Endothelial cell of umbilical vein (primary cell): Measurements from ENCODE around the gene JPH2. TPM values are rescaled to one million over a fixed set of nuclear protein-coding genes. Genes with fewer than 3 reads are reported as not detected.

Experiments
- BruUV-seq: library from RNA; stranded (reverse); fragments of 400-500 nt; replicated peaks from 2 replicates; lab custom pipeline; 2021; lab: Mats Ljungman, UMichigan
- CTCF ChIA-PET: fragments of 300-600, 350-600 bp; sonication (Branson Sonifier 250); formaldehyde crosslinking; loops from one replicate; lab custom pipeline; 2021; ENCODE audit warnings: antibody characterized with exemption, inconsistent platforms; lab: Charles Lee
- POLR2A ChIA-PET: fragments of 300-600, 350-600 bp; sonication (Branson Sonifier 250); formaldehyde crosslinking; loops from one replicate; lab custom pipeline; 2021; ENCODE audit warnings: antibody characterized with exemption, inconsistent platforms; lab: Charles Lee
- DNase-seq: peaks from one replicate; pipeline ENCODE4 v3.0.0-alpha.2; 2011; ENCODE audit warnings: low read depth, low spot score
- FAIRE-seq: peaks from 2 replicates; lab custom pipeline; 2011; peaks lifted over from hg19 to GRCh38; lab: Jason Lieb, UNC
- H2AFZ ChIP-seq: 2 replicates; pipeline ENCODE4 v1.6.0; 2012; ENCODE audit warnings: low read depth, low read length, control low read depth, inconsistent platforms
- H3K27ac ChIP-seq: 2 replicates; pipeline ENCODE4 v1.5.1; 2011; ENCODE audit warnings: low read depth, mild to moderate bottlenecking, control low read depth, low read length, moderate library complexity; ENCODE audit not compliant: insufficient read depth
- H3K27me3 ChIP-seq, 2 experiments: 2 replicates each; pipeline versions ENCODE4 v1.6.0 to v1.6.1; 2011; ENCODE audit warnings: low read length in 2 of 2, mixed read lengths in 1 of 2; ENCODE audit not compliant: control insufficient read depth in 2 of 2, insufficient read depth in 2 of 2
- H3K36me3 ChIP-seq, 2 experiments: 2 replicates in 1 of 2; 3 replicates in 1 of 2; pipeline ENCODE4 v1.5.1; 2011; ENCODE audit warnings: low read length in 2 of 2, mild to moderate bottlenecking in 1 of 2, moderate library complexity in 1 of 2; ENCODE audit not compliant: control insufficient read depth in 2 of 2, insufficient read depth in 2 of 2; ENCODE audit errors: extremely low read depth in 1 of 2
- H3K4me1 ChIP-seq: 3 replicates; pipeline ENCODE4 v1.5.1; 2011; ENCODE audit warnings: mild to moderate bottlenecking, low read length; ENCODE audit not compliant: control insufficient read depth, insufficient read depth; ENCODE audit errors: extremely low read depth
- H3K4me2 ChIP-seq: 2 replicates; pipeline ENCODE4 v1.6.1; 2011; ENCODE audit warnings: low read length, control low read depth, mixed read lengths; ENCODE audit not compliant: insufficient read depth
- H3K4me3 ChIP-seq, 3 experiments: fragments of 200-600 bp in 1 of 3; sonication (generic), shearing (Covaris generic) in 1 of 3; replicated peaks in 1 of 3; 2 replicates each; pipeline ENCODE4 v1.5.1; 2011 to 2016; ENCODE audit warnings: control low read depth in 3 of 3, low read length in 3 of 3, mild to moderate bottlenecking in 2 of 3, inconsistent platforms in 1 of 3, low read depth in 1 of 3, moderate library complexity in 1 of 3; ENCODE audit not compliant: insufficient read depth in 1 of 3
- H3K79me2 ChIP-seq: 2 replicates; pipeline ENCODE4 v1.6.0; 2012; ENCODE audit warnings: low read length, inconsistent platforms; ENCODE audit not compliant: control insufficient read depth, insufficient read depth
- H3K9ac ChIP-seq: replicated peaks from 2 replicates; pipeline ENCODE3; 2011; ENCODE audit warnings: low read length, control low read depth; ENCODE audit not compliant: insufficient read depth; ENCODE audit errors: extremely low read depth
- H3K9me1 ChIP-seq: replicated peaks from 3 replicates; pipeline ENCODE4 v1.6.0; 2011; ENCODE audit warnings: mild to moderate bottlenecking, low read length; ENCODE audit not compliant: control insufficient read depth, insufficient read depth; ENCODE audit errors: extremely low read depth
- H3K9me3 ChIP-seq: replicated peaks from 2 replicates; pipeline ENCODE4 v1.5.1; 2012; ENCODE audit warnings: low read length, inconsistent platforms; ENCODE audit not compliant: control insufficient read depth, insufficient read depth
- H4K20me1 ChIP-seq: replicated peaks from 2 replicates; pipeline ENCODE3; 2011; ENCODE audit warnings: mild to moderate bottlenecking, low read length; ENCODE audit not compliant: control insufficient read depth, insufficient read depth; ENCODE audit errors: extremely low read depth
- EZH2 ChIP-seq: IDR thresholded peaks from 2 replicates; pipeline ENCODE4 v1.6.1; 2012; ENCODE audit warnings: borderline replicate concordance, low read depth, mild to moderate bottlenecking, moderate library complexity, low read length, inconsistent platforms; ENCODE audit not compliant: severe bottlenecking
- FOS ChIP-seq: IDR thresholded peaks from 2 replicates; pipeline ENCODE4 v1.6.1; 2011; ENCODE audit warnings: mild to moderate bottlenecking, low read length, moderate library complexity, borderline replicate concordance; ENCODE audit not compliant: insufficient read depth
- GATA2 ChIP-seq: IDR thresholded peaks from 2 replicates; pipeline ENCODE4 v1.7.0; 2011; ENCODE audit warnings: low read depth, mild to moderate bottlenecking, moderate library complexity, mixed read lengths, low read length; ENCODE audit not compliant: insufficient read length, insufficient read depth
- JUN ChIP-seq: IDR thresholded peaks from 2 replicates; pipeline ENCODE4 v1.6.1; 2011; ENCODE audit warnings: borderline replicate concordance, low read depth; ENCODE audit not compliant: insufficient read length, insufficient read depth
- POLR2A ChIP-seq: IDR thresholded peaks from 2 replicates; pipeline ENCODE4 v1.6.1; 2012; ENCODE audit warnings: low read depth, mild to moderate bottlenecking, control low read depth, low read length
- dilution Hi-C: fragments of 300-500 bp; cut with MboI; formaldehyde crosslinking; loops from one replicate; pipeline ENCODE4 v1.15.0; 2019; ENCODE audit warnings: low sequenced_read_pairs; ENCODE audit not compliant: extremely low pct_ligation_motif_present
- intact Hi-C: fragments of 100-400 bp; cut with micrococcal nuclease; formaldehyde crosslinking; loops from one replicate; pipeline ENCODE4 v1.10.0; 2022
- polyA plus RNA-seq, 4 experiments: library from polyadenylated mRNA; depleted of rRNA in 3 of 4; stranded (reverse) in 3 of 4; unstranded in 1 of 4; fragments of >200 nt; gene quantifications; 2 replicates each; pipeline versions ENCODE4 v1.2.1 to v1.2.3, GENCODE V29; 2011 to 2012; ENCODE audit warnings: missing spikeins in 1 of 4
- total RNA-seq: library from RNA; stranded (reverse); gene quantifications from 2 replicates; pipeline ENCODE4 v1.2.3, GENCODE V29; 2021

The JPH2 gene
- total and polyA plus RNA-seq, 2 donors (not counting 3 experiments of a cell fraction or from before 2014, with no cell fraction given), result not detected

DNA sequence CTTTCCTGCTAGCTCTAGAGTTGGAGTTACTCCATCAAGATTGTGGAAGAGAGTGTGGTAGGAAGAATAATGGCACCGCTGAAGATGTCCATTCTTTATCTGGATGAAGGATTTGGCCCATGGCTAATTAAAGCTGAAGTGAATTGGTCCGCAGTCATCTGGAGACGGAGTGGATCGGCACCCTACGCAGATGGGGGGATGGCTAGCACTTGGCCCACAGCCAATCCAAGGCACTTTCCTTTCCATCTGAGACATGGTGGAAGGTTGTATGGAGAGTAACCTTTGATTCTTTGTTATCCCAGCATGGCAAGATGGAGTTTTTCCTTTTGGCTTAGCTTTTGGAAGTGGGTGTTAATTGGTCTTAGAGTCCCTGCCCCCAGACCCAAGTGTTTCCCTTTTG is 88.3 kb downstream of the JPH2 start:
- BruUV-seq, result no TSS peak
- H3K27ac ChIP-seq, result no peak overlapping the region
- no peak overlapping the region for H3K9ac ChIP-seq
- H3K9me1 ChIP-seq, result no peaks in the 10 kb centered on the region
- no peaks in the 10 kb centered on the region for H4K20me1 ChIP-seq
- H3K36me3 ChIP-seq, result no peaks in the 10 kb centered on the region
- no peak overlapping the region for H2AFZ ChIP-seq
- no peak for DNase-seq
- H3K4me3 ChIP-seq, result no peak overlapping the region
- H3K27me3 ChIP-seq, result peaks cover 2 to 20% of the 10 kb centered on the region in 2 experiments
- H3K4me1 ChIP-seq, result no peaks in the 10 kb centered on the region
- ChIA-PET CTCF (interaction anchor here (0.9 to 1.9 kb wide), 5 partner anchors 11 to 561 kb away, joined by 3 to 7 read pairs (median 4); no protein-coding TSS in a partner anchor), POLR2A (no interaction called here)
- H3K4me2 ChIP-seq, result no peak overlapping the region
- H3K79me2 ChIP-seq, result no peaks in the 10 kb centered on the region
- intact Hi-C loops, result no loop called here
- no peak for FAIRE-seq
- H3K9me3 ChIP-seq, result no peaks in the 10 kb centered on the region
- dilution Hi-C loops, result no loop called here
- no peak for TF ChIP-seq EZH2
- TF ChIP-seq GATA2, result no peak
- TF ChIP-seq FOS, result no peak
- TF ChIP-seq JUN, result no peak

- no peak for TF ChIP-seq EZH2
- TF ChIP-seq GATA2, result no peak
- no peak for TF ChIP-seq JUN
- no peak for TF ChIP-seq POLR2A
- Histone ChIP-seq H4K20me1 (no peaks in the 10 kb centered on the region), H3K27ac (no peak overlapping the region), H3K4me2 (no peak overlapping the region), H3K4me1 (no peaks in the 10 kb centered on the region), H3K9me3 (no peaks in the 10 kb centered on the region), H2AFZ (no peak overlapping the region), H3K79me2 (no peaks in the 10 kb centered on the region), H3K27me3 (peaks cover 2 to 16% of the 10 kb centered on the region in 2 experiments), H3K4me3 (no peak overlapping the region), H3K36me3 (no peaks in the 10 kb centered on the region), H3K9me1 (no peaks in the 10 kb centered on the region), H3K9ac (no peak overlapping the region)
- ChIA-PET POLR2A (no interaction called here), CTCF (interaction anchor here (0.9 to 1.9 kb wide), 5 partner anchors 12 to 650 kb away, joined by 3 to 7 read pairs (median 4); no protein-coding TSS in a partner anchor)
- dilution Hi-C loops, result no loop called here
- FAIRE-seq (no peak), DNase-seq (no peak)
- intact Hi-C loops, result no loop called here
- BruUV-seq, result no TSS peak
Measured at GRCh38 chr20:44098256-44098630, 88.7 kb downstream of the JPH2 start.
